Heart right ventricle (tissue), 16 donors: ENCODE results near the gene TUBB4B. TPM values are rescaled to one million over a fixed set of nuclear protein-coding genes. Genes with fewer than 3 reads are reported as not detected.
A peak's percentile ranks its signal among the peaks of the same experiment; 100 is the strongest.

ENCODE experiments used
- ATAC-seq, 8 donors: fragments of 200-7000 bp; cut with Tn5 transposase; one replicate each; pipeline ENCODE4 v1.9.1; 2020; ENCODE audit warnings: mild to moderate bottlenecking in 8 of 8, moderate library complexity in 8 of 8, moderate number of reproducible peaks in 1 of 8
- DNase-seq, 2 donors: peaks; one replicate each; pipeline ENCODE4 v3.0.0-alpha.2; 2020
- H3K27ac ChIP-seq, 10 donors: fragments of 200-600 bp; sonication (generic) in 2 of 10; one replicate each; pipeline versions ENCODE4 v1.5.0 to v1.8.0; 2020 to 2022; ENCODE audit warnings: mild to moderate bottlenecking in 3 of 10
- H3K27me3 ChIP-seq, 7 donors: fragments of 200-600 bp; one replicate each; pipeline ENCODE4 v1.8.0; 2021 to 2022; ENCODE audit warnings: mild to moderate bottlenecking in 2 of 7
- H3K36me3 ChIP-seq, 9 donors: fragments of 200-600 bp; sonication (generic) in 1 of 9; one replicate each; pipeline versions ENCODE4 v1.5.0 to v1.8.0; 2020 to 2022; ENCODE audit warnings: mild to moderate bottlenecking in 2 of 9
- H3K4me1 ChIP-seq, 9 donors: fragments of 200-600 bp; sonication (generic) in 1 of 9; one replicate each; pipeline versions ENCODE4 v1.5.0 to v1.8.0; 2020 to 2022; ENCODE audit warnings: mild to moderate bottlenecking in 4 of 9
- H3K4me3 ChIP-seq, 10 donors: fragments of 200-600 bp; sonication (generic) in 2 of 10; one replicate each; pipeline versions ENCODE4 v1.5.0 to v1.8.0; 2020 to 2022; ENCODE audit warnings: mild to moderate bottlenecking in 7 of 10, moderate library complexity in 2 of 10
- H3K9me3 ChIP-seq, 11 donors: fragments of 200-600 bp in 10 of 11; sonication (generic) in 2 of 11; one replicate each; pipeline versions ENCODE4 v1.5.0 to v1.8.0; 2013 to 2022; ENCODE audit warnings: mild to moderate bottlenecking in 2 of 11, control low read depth in 1 of 11, moderate library complexity in 1 of 11
- CTCF ChIP-seq, 9 donors: fragments of 200-600 bp; sonication (generic) in 2 of 9; IDR thresholded peaks; one replicate each; pipeline versions ENCODE4 v1.5.0 to v1.8.0; 2021 to 2022; ENCODE audit warnings: antibody characterized with exemption in 9 of 9, mild to moderate bottlenecking in 5 of 9, moderate library complexity in 1 of 9
- WGBS, 2 donors: extraction: QIAGEN DNeasy Blood & Tissue Kit; methylation state at CpG; one replicate each; pipeline ENCODE4 v1.1.7; 2013; ENCODE audit warnings: inconsistent platforms in 1 of 2; 5-methylcytosine and 5-hydroxymethylcytosine counted together
- intact Hi-C, 10 donors: fragments of 100-400 bp; cut with DNase I; formaldehyde crosslinking; loops; one replicate each; pipeline versions ENCODE4 v1.11.1 to v1.14.2; 2022
- polyA plus RNA-seq, 2 donors: library from polyadenylated mRNA; stranded (reverse); fragments of 200-250 nt; gene quantifications; one replicate each; pipeline ENCODE4 v1.2.3, GENCODE V29; 2013
- total RNA-seq, 10 donors: library from RNA; stranded (reverse); fragmentation: NEBNext Ultra II Directional in 3 of 10; extraction: Animal tissue kit (Norgen Biotek cat#: 25700) in 3 of 10; gene quantifications; one replicate each; pipeline versions ENCODE4 v1.2.1 to v1.2.4, GENCODE V29; 2021 to 2023
- donor health status: Arrhythmogenic right ventricular cardiomyopathy.
- donor health status: ischemic (EF 13 %, LVEDD 7.1; RV severe dilation, severe dysfunction).
- donor health status: healthy with polysubstance abuse.
- donor health status: DM: no; HTN: yes; CAD: no.
- donor health status: DM: no; HTN: no; CAD: no.
- donor health status: ischemic (EF 25% LVEDD 6.9; RV normal size, moderate dysfunction).
- donor health status: ischemic (EF 25% LVEDD 5.7; RV mildly dilated, moderate dysfunction).
- donor health status: healthy.
- donor health status: DM: yes; HTN: yes; CAD: no.
- donor health status: Ischemic cardiomyopathy.
- donor health status: ischemic (EF 35%, LVEDD 5.7; RV mildly dilated, moderate dysfunction).
- donor health status: nonischemic (EF 11% LVEDD 7.7; RV severe dilation, severe dysfunction).
- donor health status: DM: yes; HTN: yes; CAD: no.
- donor health status: PGD.
- donor health status: ischemic (EF 29% LVEDD 5.4; RV normal size, mild dysfunction).
- donor health status: nonischemic (EF 23%, LVEDD 6.1; RV moderate dilation, normal function).

Gene TUBB4B
- total and polyA plus RNA-seq, 12 donors, result 211 to 992 (median 355) TPM

- DNase-seq (no peak), ATAC-seq (no peak)
- peaks cover 13 to 61% (median 31%) of the 10 kb centered on the region in 9 donors for H3K4me1 ChIP-seq
- 63 to 71% methylated on average over 33 to 39 of the region's 39 CpGs for WGBS, 2 donors
- H3K4me3 ChIP-seq, result peak overlapping the region in 2 of 10 donors; percentile 8 to 10
- H3K9me3 ChIP-seq, result peaks cover 0 to 4% (median 0%) of the 10 kb centered on the region in 11 donors
- H3K27me3 ChIP-seq, result no peaks in the 10 kb centered on the region
- intact Hi-C loops, result no loop called here
- no peak for TF ChIP-seq CTCF (IDR thresholded peaks at IDR 0.05)
- H3K36me3 ChIP-seq, result peaks cover 0 to 50% (median 3%) of the 10 kb centered on the region in 9 donors
- no peak overlapping the region for H3K27ac ChIP-seq
Observed at GRCh38 chr9:137281345-137282116, 40.4 kb downstream of the TUBB4B start.

- H3K4me3 ChIP-seq, result no peak overlapping the region
- ATAC-seq, result peak; percentile 82 to 94 (median 90)
- DNase-seq, result peak; percentile 53 to 59
Observed at GRCh38 chr9:137286975-137287383, 45.9 kb downstream of the TUBB4B start.

GRCh38 chr9:137293094-137293481 is 52.0 kb downstream of the TUBB4B start:
- Histone ChIP-seq H3K36me3 (no peaks in the 10 kb centered on the region), H3K27ac (no peak overlapping the region), H3K4me3 (no peak overlapping the region), H3K4me1 (peaks cover 2 to 36% (median 29%) of the 10 kb centered on the region in 9 donors), H3K27me3 (peaks cover 0 to 43% (median 14%) of the 10 kb centered on the region in 7 donors), H3K9me3 (peaks cover 0 to 4% (median 0%) of the 10 kb centered on the region in 11 donors)
- intact Hi-C loops, result loop anchor here in 8 of 10 donors (5.0 to 10.0 kb wide), 5 partner anchors 114 to 234 kb away; partner anchors contain the start of gene ENTPD8 (in 1 of the 8)
- TF ChIP-seq CTCF (IDR thresholded peaks at IDR 0.05), result no peak
- WGBS, 2 donors, result 82 to 86% methylated on average over 15 of the region's 15 CpGs
- ATAC-seq (no peak), DNase-seq (no peak)

More at GRCh38 chr9:137286975-137287383, 45.9 kb downstream of the TUBB4B start:
- intact Hi-C loops, result no loop called here
- Histone ChIP-seq H3K27ac (no peak overlapping the region), H3K27me3 (no peaks in the 10 kb centered on the region), H3K9me3 (peaks cover 0 to 4% (median 0%) of the 10 kb centered on the region in 11 donors), H3K36me3 (peaks cover 0 to 20% (median 0%) of the 10 kb centered on the region in 9 donors), H3K4me1 (peaks cover 0 to 13% (median 0%) of the 10 kb centered on the region in 9 donors)
- 45 to 55% methylated on average over 14 of the region's 14 CpGs for WGBS, 2 donors
- peak in 8 of 9 donors; percentile 26 to 67 (median 54) for TF ChIP-seq CTCF (IDR thresholded peaks at IDR 0.05)

Other genes starting within 250 kb of the TUBB4B start
- 10 to 100 TPM; 12.7 to 29.5 (median 16.1) TPM for gene PAXX, start 248.9 kb upstream of the TUBB4B start, total RNA-seq
- 100 to 1,000 TPM in 1 of 2 donors, 10 to 100 TPM in 1; 51.7 to 131 TPM for gene PAXX, start 248.9 kb upstream of the TUBB4B start, polyA plus RNA-seq
- gene CLIC3, start 244.7 kb upstream of the TUBB4B start, total RNA-seq, result 10 to 100 TPM in 1 of 10 donors, 1 to 10 TPM in 8, under 1 TPM in 1; 0.46 to 11.5 (median 3.0) TPM
- 10 to 100 TPM in 1 of 2 donors, 1 to 10 TPM in 1; 9.5 to 21.4 TPM for gene CLIC3, start 244.7 kb upstream of the TUBB4B start, polyA plus RNA-seq
- gene ABCA2, start 213.1 kb upstream of the TUBB4B start, total RNA-seq, result 10 to 100 TPM; 23.6 to 42.6 (median 28.1) TPM
- gene ABCA2, start 213.1 kb upstream of the TUBB4B start, polyA plus RNA-seq, result 10 to 100 TPM; 16.0 to 46.7 TPM
- gene FUT7, start 209.2 kb upstream of the TUBB4B start, total RNA-seq, result under 1 TPM in 5 of 10 donors, not detected in 5; 0.13 to 0.30 (median 0.15) TPM
- gene FUT7, start 209.2 kb upstream of the TUBB4B start, polyA plus RNA-seq, result under 1 TPM; 0.07 to 0.15 TPM
- gene NPDC1, start 195.1 kb upstream of the TUBB4B start, total RNA-seq, result 10 to 100 TPM; 29.1 to 74.3 (median 52.6) TPM
- gene NPDC1, start 195.1 kb upstream of the TUBB4B start, polyA plus RNA-seq, result 100 to 1,000 TPM in 1 of 2 donors, 10 to 100 TPM in 1; 74.2 to 153 TPM
- gene ENTPD2, start 187.2 kb upstream of the TUBB4B start, total RNA-seq, result 1 to 10 TPM in 8 of 10 donors, under 1 TPM in 2; 0.32 to 2.5 (median 1.6) TPM
- gene ENTPD2, start 187.2 kb upstream of the TUBB4B start, polyA plus RNA-seq, result 1 to 10 TPM in 1 of 2 donors, under 1 TPM in 1; 0.96 to 3.3 TPM
- gene SAPCD2, start 170.7 kb upstream of the TUBB4B start, total RNA-seq, result 1 to 10 TPM in 1 of 10 donors, under 1 TPM in 8, not detected in 1; 0.06 to 1.1 (median 0.11) TPM
- gene SAPCD2, start 170.7 kb upstream of the TUBB4B start, polyA plus RNA-seq, result under 1 TPM; 0.15 to 0.23 TPM
- gene UAP1L1, start 163.8 kb upstream of the TUBB4B start, total RNA-seq, result 10 to 100 TPM in 4 of 10 donors, 1 to 10 TPM in 6; 6.0 to 16.5 (median 8.5) TPM
- 10 to 100 TPM in 1 of 2 donors, 1 to 10 TPM in 1; 3.4 to 24.3 TPM for gene UAP1L1, start 163.8 kb upstream of the TUBB4B start, polyA plus RNA-seq
- 10 to 100 TPM; 16.9 to 27.7 (median 20.9) TPM for gene MAN1B1, start 154.3 kb upstream of the TUBB4B start, total RNA-seq
- 10 to 100 TPM; 25.5 to 71.4 TPM for gene MAN1B1, start 154.3 kb upstream of the TUBB4B start, polyA plus RNA-seq
- 100 to 1,000 TPM in 7 of 10 donors, 10 to 100 TPM in 3; 91.4 to 167 (median 118) TPM for gene DPP7, start 126.6 kb upstream of the TUBB4B start, total RNA-seq
- gene DPP7, start 126.6 kb upstream of the TUBB4B start, polyA plus RNA-seq, result 100 to 1,000 TPM; 152 to 677 TPM
- gene GRIN1, start 102.1 kb upstream of the TUBB4B start, total RNA-seq, result not detected
- gene GRIN1, start 102.1 kb upstream of the TUBB4B start, polyA plus RNA-seq, result not detected
- gene LRRC26, start 71.2 kb upstream of the TUBB4B start, total RNA-seq, result not detected
- not detected for gene LRRC26, start 71.2 kb upstream of the TUBB4B start, polyA plus RNA-seq
- gene TMEM210, start 69.2 kb upstream of the TUBB4B start, total RNA-seq, result not detected
- not detected for gene TMEM210, start 69.2 kb upstream of the TUBB4B start, polyA plus RNA-seq
- 10 to 100 TPM; 24.6 to 44.8 (median 27.7) TPM for gene ANAPC2, start 52.7 kb upstream of the TUBB4B start, total RNA-seq
- 10 to 100 TPM; 23.7 to 69.6 TPM for gene ANAPC2, start 52.7 kb upstream of the TUBB4B start, polyA plus RNA-seq
- 10 to 100 TPM; 47.3 to 73.5 (median 56.7) TPM for gene SSNA1, start 52.6 kb upstream of the TUBB4B start, total RNA-seq
- gene SSNA1, start 52.6 kb upstream of the TUBB4B start, polyA plus RNA-seq, result 100 to 1,000 TPM; 146 to 168 TPM
- gene TPRN, start 40.5 kb upstream of the TUBB4B start, total RNA-seq, result 10 to 100 TPM; 10.2 to 31.5 (median 21.7) TPM
- 10 to 100 TPM; 12.0 to 14.5 TPM for gene TPRN, start 40.5 kb upstream of the TUBB4B start, polyA plus RNA-seq
- gene TMEM203, start 35.6 kb upstream of the TUBB4B start, total RNA-seq, result 10 to 100 TPM; 36.4 to 46.2 (median 41.7) TPM
- gene TMEM203, start 35.6 kb upstream of the TUBB4B start, polyA plus RNA-seq, result 10 to 100 TPM; 39.4 to 51.2 TPM
- 10 to 100 TPM in 1 of 10 donors, 1 to 10 TPM in 9; 4.6 to 10.1 (median 5.4) TPM for gene NDOR1, start 35.6 kb upstream of the TUBB4B start, total RNA-seq
- 10 to 100 TPM in 1 of 2 donors, 1 to 10 TPM in 1; 6.5 to 10.6 TPM for gene NDOR1, start 35.6 kb upstream of the TUBB4B start, polyA plus RNA-seq
- gene RNF208, start 19.0 kb upstream of the TUBB4B start, total RNA-seq, result 10 to 100 TPM; 20.7 to 34.5 (median 24.1) TPM
- 10 to 100 TPM; 14.2 to 83.8 TPM for gene RNF208, start 19.0 kb upstream of the TUBB4B start, polyA plus RNA-seq
- gene CYSRT1, start 16.1 kb upstream of the TUBB4B start, total RNA-seq, result under 1 TPM in 6 of 10 donors, not detected in 4; 0.21 to 0.71 (median 0.37) TPM
- gene CYSRT1, start 16.1 kb upstream of the TUBB4B start, polyA plus RNA-seq, result under 1 TPM; 0.19 to 0.59 TPM
- gene RNF224, start 13.8 kb upstream of the TUBB4B start, total RNA-seq, result under 1 TPM in 1 of 10 donors, not detected in 9; 0.14 TPM
- gene RNF224, start 13.8 kb upstream of the TUBB4B start, polyA plus RNA-seq, result not detected
- not detected for gene SLC34A3, start 10.4 kb upstream of the TUBB4B start, total RNA-seq
- not detected for gene SLC34A3, start 10.4 kb upstream of the TUBB4B start, polyA plus RNA-seq
- under 1 TPM in 3 of 10 donors, not detected in 7; 0.24 to 0.32 (median 0.32) TPM for gene STPG3, start 10.0 kb downstream of the TUBB4B start, total RNA-seq
- under 1 TPM in 1 of 2 donors, not detected in 1; 0.44 TPM for gene STPG3, start 10.0 kb downstream of the TUBB4B start, polyA plus RNA-seq
- gene NELFB, start 14.0 kb downstream of the TUBB4B start, total RNA-seq, result 10 to 100 TPM; 31.6 to 47.1 (median 39.2) TPM
- 10 to 100 TPM; 31.5 to 52.9 TPM for gene NELFB, start 14.0 kb downstream of the TUBB4B start, polyA plus RNA-seq
- gene TOR4A, start 36.4 kb downstream of the TUBB4B start, total RNA-seq, result 10 to 100 TPM; 15.2 to 21.5 (median 16.8) TPM
- gene TOR4A, start 36.4 kb downstream of the TUBB4B start, polyA plus RNA-seq, result 10 to 100 TPM in 1 of 2 donors, 1 to 10 TPM in 1; 4.7 to 11.5 TPM
- 10 to 100 TPM in 7 of 10 donors, 1 to 10 TPM in 3; 2.6 to 20.8 (median 11.7) TPM for gene NRARP, start 61.0 kb downstream of the TUBB4B start, total RNA-seq
- gene NRARP, start 61.0 kb downstream of the TUBB4B start, polyA plus RNA-seq, result 1 to 10 TPM; 2.0 to 5.4 TPM
- 10 to 100 TPM in 3 of 10 donors, 1 to 10 TPM in 7; 7.8 to 14.0 (median 9.2) TPM for gene EXD3, start 181.9 kb downstream of the TUBB4B start, total RNA-seq
- 10 to 100 TPM in 1 of 2 donors, 1 to 10 TPM in 1; 5.8 to 33.0 TPM for gene EXD3, start 181.9 kb downstream of the TUBB4B start, polyA plus RNA-seq
- gene NOXA1, start 182.1 kb downstream of the TUBB4B start, total RNA-seq, result 1 to 10 TPM; 2.5 to 5.3 (median 3.0) TPM
- 10 to 100 TPM in 1 of 2 donors, under 1 TPM in 1; 0.62 to 10.6 TPM for gene NOXA1, start 182.1 kb downstream of the TUBB4B start, polyA plus RNA-seq
- not detected for gene ENTPD8, start 200.1 kb downstream of the TUBB4B start, total RNA-seq
- under 1 TPM; 0.03 to 0.15 TPM for gene ENTPD8, start 200.1 kb downstream of the TUBB4B start, polyA plus RNA-seq
- gene NSMF, start 218.0 kb downstream of the TUBB4B start, total RNA-seq, result 10 to 100 TPM in 4 of 10 donors, 1 to 10 TPM in 6; 5.3 to 17.0 (median 9.0) TPM
- gene NSMF, start 218.0 kb downstream of the TUBB4B start, polyA plus RNA-seq, result 10 to 100 TPM; 18.3 to 29.3 TPM